ENCODE measurements around the gene BET1L. TPM values are rescaled to one million over a fixed set of nuclear protein-coding genes. Genes with fewer than 3 reads are reported as not detected.
A peak's percentile ranks its signal among the peaks of the same experiment; 100 is the strongest.

Gene BET1L
- total RNA-seq, 2 experiments from 2014 or later: 16.2 to 47.4 TPM

- Histone ChIP-seq H3K36me3 (ENCODE audit: insufficient read depth, low read length) (peaks cover 19% of the 10 kb centered on the region), H3K4me3 (ENCODE audit: low read depth, low read length, poor library complexity, severe bottlenecking) (peak overlapping the region; percentile 81), H3K79me2 (ENCODE audit: insufficient read depth, low read depth, low read length) (peaks cover 32% of the 10 kb centered on the region), H3K9me2 (ENCODE audit: insufficient read depth, low read length) (no peaks in the 10 kb centered on the region), H3K9me3 (ENCODE audit: low read length) (no peaks in the 10 kb centered on the region), H3K4me2 (ENCODE audit: low read length) (peak overlapping the region; percentile 87), H4K20me1 (ENCODE audit: insufficient read depth, low read length) (peaks cover 10% of the 10 kb centered on the region; the same call in 1 of the 2 replicates), H3K27ac (ENCODE audit: low read depth, low read length, poor library complexity, severe bottlenecking) (peak overlapping the region; percentile 42), H2AFZ (ENCODE audit: low read length) (peak overlapping the region; percentile 75), H3K4me1 (ENCODE audit: insufficient read depth, low read length, poor library complexity, severe bottlenecking) (peaks cover 19% of the 10 kb centered on the region)
- no TSS peak for BruUV-seq (replicated peaks)
- CTCF ChIA-PET (ENCODE audit: unreplicated experiment): no interaction called here
- DNase-seq (ENCODE audit: low spot score): no peak
- TF ChIP-seq, protein P1, sequence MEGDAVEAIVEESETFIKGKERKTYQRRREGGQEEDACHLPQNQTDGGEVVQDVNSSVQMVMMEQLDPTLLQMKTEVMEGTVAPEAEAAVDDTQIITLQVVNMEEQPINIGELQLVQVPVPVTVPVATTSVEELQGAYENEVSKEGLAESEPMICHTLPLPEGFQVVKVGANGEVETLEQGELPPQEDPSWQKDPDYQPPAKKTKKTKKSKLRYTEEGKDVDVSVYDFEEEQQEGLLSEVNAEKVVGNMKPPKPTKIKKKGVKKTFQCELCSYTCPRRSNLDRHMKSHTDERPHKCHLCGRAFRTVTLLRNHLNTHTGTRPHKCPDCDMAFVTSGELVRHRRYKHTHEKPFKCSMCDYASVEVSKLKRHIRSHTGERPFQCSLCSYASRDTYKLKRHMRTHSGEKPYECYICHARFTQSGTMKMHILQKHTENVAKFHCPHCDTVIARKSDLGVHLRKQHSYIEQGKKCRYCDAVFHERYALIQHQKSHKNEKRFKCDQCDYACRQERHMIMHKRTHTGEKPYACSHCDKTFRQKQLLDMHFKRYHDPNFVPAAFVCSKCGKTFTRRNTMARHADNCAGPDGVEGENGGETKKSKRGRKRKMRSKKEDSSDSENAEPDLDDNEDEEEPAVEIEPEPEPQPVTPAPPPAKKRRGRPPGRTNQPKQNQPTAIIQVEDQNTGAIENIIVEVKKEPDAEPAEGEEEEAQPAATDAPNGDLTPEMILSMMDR (conservative IDR thresholded peaks at IDR 0.05; ENCODE audit: low read length): no peak
- TF ChIP-seq EZH2phosphoT487 (IDR thresholded peaks at IDR 0.05; ENCODE audit: borderline replicate concordance, low read depth, low read length): no peak
- intact Hi-C loops (cut with micrococcal nuclease; ENCODE audit: unreplicated experiment): no loop called here
- POLR2A ChIA-PET: interaction anchor here (1.1 to 1.8 kb wide), 2 partner anchors 18 to 28 kb away, joined by 5 to 6 read pairs; partner anchors contain the start of genes BET1L and RIC8A
These were observed 28.4 kb upstream of the BET1L start for GRCh38 chr11:235609-235996.

GRCh38 chr11:235180-235579 is 28.0 kb upstream of the BET1L start:
- Histone ChIP-seq H3K9me3 (ENCODE audit: low read length) (no peaks in the 10 kb centered on the region), H4K20me1 (ENCODE audit: insufficient read depth, low read length) (peaks cover 10% of the 10 kb centered on the region; the same call in 1 of the 2 replicates), H3K4me1 (ENCODE audit: insufficient read depth, low read length, poor library complexity, severe bottlenecking) (peaks cover 19% of the 10 kb centered on the region), H3K4me3 (ENCODE audit: low read depth, low read length, poor library complexity, severe bottlenecking) (peak overlapping the region; percentile 81), H3K27ac (ENCODE audit: low read depth, low read length, poor library complexity, severe bottlenecking) (no peak overlapping the region), H3K79me2 (ENCODE audit: insufficient read depth, low read depth, low read length) (peaks cover 32% of the 10 kb centered on the region), H3K9me2 (ENCODE audit: insufficient read depth, low read length) (no peaks in the 10 kb centered on the region), H3K36me3 (ENCODE audit: insufficient read depth, low read length) (peaks cover 15% of the 10 kb centered on the region), H3K4me2 (ENCODE audit: low read length) (peak overlapping the region; percentile 87), H2AFZ (ENCODE audit: low read length) (no peak overlapping the region)
- POLR2A ChIA-PET: interaction anchor here (1.1 to 1.8 kb wide), 2 partner anchors 18 to 27 kb away, joined by 5 to 6 read pairs; partner anchors contain the start of genes BET1L and RIC8A
- TSS peak; percentile 73 for BruUV-seq (replicated peaks)
- no peak for DNase-seq (ENCODE audit: low spot score)
- CTCF ChIA-PET (ENCODE audit: unreplicated experiment): no interaction called here
- intact Hi-C loops (cut with micrococcal nuclease; ENCODE audit: unreplicated experiment): no loop called here
- no peak for TF ChIP-seq EZH2phosphoT487 (IDR thresholded peaks at IDR 0.05; ENCODE audit: borderline replicate concordance, low read depth, low read length)
- TF ChIP-seq, protein P1 (conservative IDR thresholded peaks at IDR 0.05; ENCODE audit: low read length): no peak

- peaks cover 12% of the 10 kb centered on the region for H3K79me2 ChIP-seq (ENCODE audit: insufficient read depth, low read depth, low read length)
- no peaks in the 10 kb centered on the region for H3K9me2 ChIP-seq (ENCODE audit: insufficient read depth, low read length)
- H3K9me3 ChIP-seq (ENCODE audit: low read length): no peaks in the 10 kb centered on the region
- H3K27ac ChIP-seq (ENCODE audit: low read depth, low read length, poor library complexity, severe bottlenecking): no peak overlapping the region
- POLR2A ChIA-PET: no interaction called here
- peaks cover 9% of the 10 kb centered on the region for H3K4me1 ChIP-seq (ENCODE audit: insufficient read depth, low read length, poor library complexity, severe bottlenecking)
- CTCF ChIA-PET (ENCODE audit: unreplicated experiment): no interaction called here
- H3K4me2 ChIP-seq (ENCODE audit: low read length): no peak overlapping the region
- intact Hi-C loops (cut with micrococcal nuclease; ENCODE audit: unreplicated experiment): no loop called here
- no peak for DNase-seq (ENCODE audit: low spot score)
- no TSS peak for BruUV-seq (replicated peaks)
- H2AFZ ChIP-seq (ENCODE audit: low read length): no peak overlapping the region
- no peaks in the 10 kb centered on the region for H3K36me3 ChIP-seq (ENCODE audit: insufficient read depth, low read length)
- H4K20me1 ChIP-seq (ENCODE audit: insufficient read depth, low read length): peaks cover 8% of the 10 kb centered on the region; the same call in 1 of the 2 replicates
- H3K4me3 ChIP-seq (ENCODE audit: low read depth, low read length, poor library complexity, severe bottlenecking): no peak overlapping the region
- TF ChIP-seq EZH2phosphoT487 (IDR thresholded peaks at IDR 0.05; ENCODE audit: borderline replicate concordance, low read depth, low read length): no peak
- TF ChIP-seq, protein P1 (conservative IDR thresholded peaks at IDR 0.05; ENCODE audit: low read length): no peak
These were observed 25.8 kb upstream of the BET1L start for GRCh38 chr11:232783-233565.

All from OCI-LY7 (cell line).